Stimulated activated naive B cell treated with anti-CD40 and anti-IgM and Interleukin-4, amounts not matched to agents 10 μg/mL and 1 μg/mL and 100 μg/mL, for 72 hours (primary cell): ENCODE measurements around the gene CDC42EP3.

Source experiments
- ATAC-seq, 2 donors: fragments of 150-1000 bp; cut with Tn5 transposase; replicated peaks; 2 replicates each; pipeline ENCODE4 v1.10.0; 2021; ENCODE audit warnings: moderate library complexity in 1 of 2
- DNase-seq: peaks from one replicate; pipeline ENCODE4 v3.0.0; 2021
- H3K27ac Mint-ChIP-seq: one replicate; pipeline ENCODE4 v1.8.0; 2022; ENCODE audit warnings: mild to moderate bottlenecking, mixed read lengths
- H3K27me3 Mint-ChIP-seq, 2 donors: one replicate each; pipeline ENCODE4 v1.8.0; 2022; ENCODE audit warnings: mixed read lengths in 2 of 2
- H3K36me3 Mint-ChIP-seq, 2 donors: one replicate each; pipeline ENCODE4 v1.8.0; 2022; ENCODE audit warnings: mixed read lengths in 2 of 2, mild to moderate bottlenecking in 1 of 2
- H3K4me1 Mint-ChIP-seq, 2 donors: one replicate each; pipeline ENCODE4 v1.8.0; 2022; ENCODE audit warnings: mixed read lengths in 2 of 2, mild to moderate bottlenecking in 1 of 2
- H3K4me3 Mint-ChIP-seq, 2 donors: one replicate each; pipeline ENCODE4 v1.8.0; 2022; ENCODE audit warnings: mild to moderate bottlenecking in 2 of 2, mixed read lengths in 2 of 2, moderate library complexity in 1 of 2
- H3K9me3 Mint-ChIP-seq, 2 donors: one replicate each; pipeline ENCODE4 v1.8.0; 2022; ENCODE audit warnings: mixed read lengths in 2 of 2, mild to moderate bottlenecking in 1 of 2

Gene CDC42EP3

GRCh38 chr2:37695336-37695735 lies 23.9 kb upstream of the CDC42EP3 start:
- H3K27me3 Mint-ChIP-seq = peaks cover 4 to 14% of the 10 kb centered on the region in 2 donors
- no peak overlapping the region for H3K27ac Mint-ChIP-seq
- no peak for ATAC-seq
- no peak overlapping the region for H3K4me3 Mint-ChIP-seq
- H3K9me3 Mint-ChIP-seq = peaks cover 0 to 1% of the 10 kb centered on the region in 2 donors
- no peak for DNase-seq
- no peaks in the 10 kb centered on the region for H3K4me1 Mint-ChIP-seq
- no peaks in the 10 kb centered on the region for H3K36me3 Mint-ChIP-seq

DNA sequence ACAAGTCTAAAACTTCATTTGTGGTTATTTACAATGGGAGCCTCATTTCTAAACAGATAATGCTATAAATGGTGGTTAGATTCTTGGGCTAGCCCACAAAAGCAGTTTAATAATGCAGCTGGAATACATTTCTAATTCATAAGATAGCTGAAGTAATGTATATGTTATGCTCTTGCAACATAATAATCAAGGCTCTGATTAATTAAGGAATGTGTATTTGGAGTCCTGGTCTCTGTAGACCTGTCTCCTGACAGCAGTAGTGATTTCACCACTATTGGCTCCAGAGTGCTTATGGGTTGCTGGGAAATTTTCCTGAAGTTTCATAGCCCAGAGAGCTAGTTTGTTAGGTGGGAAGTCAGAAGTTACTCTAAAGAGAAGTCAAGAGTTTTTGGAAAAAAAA lies 21.3 kb upstream of the CDC42EP3 start:
- H3K4me3 Mint-ChIP-seq = no peak overlapping the region
- DNase-seq (no peak), ATAC-seq (no peak)
- no peaks in the 10 kb centered on the region for H3K36me3 Mint-ChIP-seq
- H3K4me1 Mint-ChIP-seq = peaks cover 0 to 4% of the 10 kb centered on the region in 2 donors
- peaks cover 4 to 11% of the 10 kb centered on the region in 2 donors for H3K27me3 Mint-ChIP-seq
- peaks cover 0 to 3% of the 10 kb centered on the region in 2 donors for H3K9me3 Mint-ChIP-seq
- H3K27ac Mint-ChIP-seq = no peak overlapping the region

DNA sequence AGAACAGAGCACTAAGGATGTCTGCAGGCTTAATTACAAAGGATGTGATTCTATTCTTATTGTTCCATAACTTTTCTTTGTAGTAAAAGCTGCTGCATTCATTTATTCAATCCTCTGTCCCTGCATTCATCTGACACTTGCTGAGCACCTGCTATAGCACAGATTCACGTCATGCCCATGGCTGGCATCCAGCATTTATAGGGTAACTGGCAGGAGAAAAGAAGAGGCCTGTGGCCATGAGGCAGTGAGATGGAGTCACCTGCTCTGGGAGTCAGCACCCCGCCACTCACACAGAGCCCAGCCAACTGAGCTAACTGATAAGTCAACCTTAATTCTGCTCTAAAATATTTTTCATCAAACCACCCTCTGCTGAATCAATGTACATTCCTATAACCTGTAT lies 18.3 kb upstream of the CDC42EP3 start:
- Mint-ChIP-seq H3K9me3 (peaks cover 0 to 3% of the 10 kb centered on the region in 2 donors), H3K27me3 (peaks cover 4 to 11% of the 10 kb centered on the region in 2 donors), H3K36me3 (no peaks in the 10 kb centered on the region), H3K27ac (no peak overlapping the region), H3K4me1 (peaks cover 0 to 4% of the 10 kb centered on the region in 2 donors), H3K4me3 (no peak overlapping the region)
- no peak for ATAC-seq
- no peak for DNase-seq

DNA sequence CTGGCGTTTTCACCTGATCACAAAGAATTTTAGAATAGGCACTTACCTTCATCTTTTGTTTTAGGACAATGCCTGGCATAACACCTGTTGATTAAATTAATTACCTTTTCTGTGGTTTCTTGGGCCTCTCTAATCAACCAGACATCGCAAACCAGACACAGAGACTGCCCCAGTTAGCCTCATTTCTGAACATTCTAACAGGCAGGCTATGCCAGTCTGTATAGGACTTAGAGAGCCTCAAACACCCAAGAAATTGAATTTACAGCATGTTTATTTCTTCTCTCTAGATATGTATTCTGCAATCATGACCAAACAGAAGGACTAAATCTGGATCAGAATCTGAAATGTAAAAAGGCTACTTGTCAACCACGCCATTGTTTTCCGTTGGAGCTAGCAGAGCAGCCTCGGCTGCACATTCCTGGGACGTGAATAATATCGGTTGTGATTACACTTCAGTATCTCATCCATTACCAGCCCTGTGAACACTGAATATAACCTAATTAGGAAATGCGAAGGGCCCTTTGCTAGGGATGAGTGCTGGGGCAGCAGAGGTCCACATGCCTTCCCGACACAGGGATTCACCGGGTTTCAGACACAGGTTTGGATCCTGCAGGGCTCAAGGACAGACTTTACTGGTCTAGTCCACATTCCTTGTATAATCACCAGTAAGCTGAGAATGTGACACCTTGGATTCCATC lies 17.5 kb upstream of the CDC42EP3 start:
- DNase-seq (no peak), ATAC-seq (no peak)
- Mint-ChIP-seq H3K27ac (no peak overlapping the region), H3K4me1 (peaks cover 2 to 4% of the 10 kb centered on the region in 2 donors), H3K36me3 (no peaks in the 10 kb centered on the region), H3K9me3 (peaks cover 0 to 3% of the 10 kb centered on the region in 2 donors), H3K27me3 (peaks cover 2 to 10% of the 10 kb centered on the region in 2 donors), H3K4me3 (no peak overlapping the region)

GRCh38 chr2:37686792-37687526 lies 15.5 kb upstream of the CDC42EP3 start:
- no peaks in the 10 kb centered on the region for H3K36me3 Mint-ChIP-seq
- no peak overlapping the region for H3K27ac Mint-ChIP-seq
- H3K4me3 Mint-ChIP-seq = no peak overlapping the region
- ATAC-seq = no peak
- DNase-seq = no peak
- peaks cover 0 to 3% of the 10 kb centered on the region in 2 donors for H3K9me3 Mint-ChIP-seq
- H3K4me1 Mint-ChIP-seq = peaks cover 5 to 6% of the 10 kb centered on the region in 2 donors
- H3K27me3 Mint-ChIP-seq = peaks cover 0 to 6% of the 10 kb centered on the region in 2 donors

DNA sequence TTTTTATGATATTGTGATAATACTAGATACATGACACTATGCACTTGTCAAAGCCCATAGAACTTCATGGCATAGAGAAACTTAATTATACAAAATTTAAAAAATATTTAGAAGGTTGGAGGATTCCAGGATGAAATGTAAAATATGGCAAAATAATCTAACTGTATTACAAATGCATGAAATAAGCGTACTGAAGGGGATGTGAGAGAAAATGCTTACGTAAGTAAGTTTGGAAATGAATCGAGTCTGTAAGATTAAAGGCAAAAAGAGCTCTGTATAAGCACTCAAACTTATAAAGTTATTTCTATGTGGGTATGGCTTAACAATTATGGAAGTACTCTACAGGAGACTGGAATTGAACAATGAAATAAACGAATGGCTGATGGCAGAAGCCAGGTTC lies 13.4 kb upstream of the CDC42EP3 start:
- H3K4me1 Mint-ChIP-seq = peaks cover 5 to 6% of the 10 kb centered on the region in 2 donors
- H3K9me3 Mint-ChIP-seq = peaks cover 0 to 2% of the 10 kb centered on the region in 2 donors
- H3K27ac Mint-ChIP-seq = no peak overlapping the region
- H3K27me3 Mint-ChIP-seq = no peaks in the 10 kb centered on the region
- H3K4me3 Mint-ChIP-seq = no peak overlapping the region
- H3K36me3 Mint-ChIP-seq = no peaks in the 10 kb centered on the region
- DNase-seq (no peak), ATAC-seq (no peak)

- DNase-seq (no peak), ATAC-seq (peak in 1 of 2 donors; percentile 52)
- Mint-ChIP-seq H3K4me1 (peaks cover 5 to 6% of the 10 kb centered on the region in 2 donors), H3K27ac (no peak overlapping the region), H3K36me3 (no peaks in the 10 kb centered on the region), H3K9me3 (peaks cover 0 to 2% of the 10 kb centered on the region in 2 donors), H3K4me3 (no peak overlapping the region), H3K27me3 (no peaks in the 10 kb centered on the region)
Measured at GRCh38 chr2:37683921-37684780, 12.7 kb upstream of the CDC42EP3 start.

DNA sequence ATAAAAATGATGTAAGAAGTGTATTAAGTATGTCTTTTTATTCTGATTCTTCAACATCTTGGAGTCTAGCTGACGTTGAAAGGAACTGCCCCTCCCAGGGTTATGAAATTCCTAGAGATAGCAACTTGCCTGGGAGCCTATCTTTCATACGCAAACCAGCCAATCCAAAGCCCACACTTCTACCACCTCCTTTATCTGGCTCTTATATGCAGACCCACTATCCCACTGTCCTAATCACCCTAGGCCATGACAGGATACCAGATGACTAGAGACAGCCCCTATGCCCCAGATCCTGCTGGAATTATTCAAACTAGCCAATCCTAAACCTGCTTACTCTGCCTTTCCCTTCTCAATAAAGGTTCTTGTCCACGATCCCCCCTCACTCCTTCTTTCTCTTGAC lies 11.8 kb upstream of the CDC42EP3 start:
- DNase-seq = no peak
- H3K4me1 Mint-ChIP-seq = peaks cover 3 to 5% of the 10 kb centered on the region in 2 donors
- H3K4me3 Mint-ChIP-seq = no peak overlapping the region
- peaks cover 0 to under 1% of the 10 kb centered on the region in 2 donors for H3K9me3 Mint-ChIP-seq
- no peaks in the 10 kb centered on the region for H3K27me3 Mint-ChIP-seq
- ATAC-seq = no peak
- H3K36me3 Mint-ChIP-seq = no peaks in the 10 kb centered on the region
- H3K27ac Mint-ChIP-seq = no peak overlapping the region

DNA sequence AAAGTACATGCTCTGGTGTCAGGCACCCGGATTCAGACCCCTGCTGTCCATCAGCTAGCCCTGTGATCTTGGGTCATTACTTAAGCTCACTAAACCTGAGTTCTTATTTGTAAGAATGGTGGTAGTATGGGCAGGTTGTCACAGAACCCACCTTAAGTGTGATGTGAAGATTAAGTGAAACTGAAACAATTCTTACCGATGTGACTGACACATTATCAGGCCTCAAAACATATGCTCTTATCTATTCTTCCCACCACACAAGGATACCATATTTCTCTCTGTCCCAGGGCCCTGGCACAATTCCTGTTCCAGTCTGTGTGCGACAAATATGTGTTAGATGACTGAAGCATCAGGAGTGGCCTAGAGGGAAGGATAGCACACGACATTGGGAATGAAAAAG lies 11.0 kb upstream of the CDC42EP3 start:
- no peaks in the 10 kb centered on the region for H3K27me3 Mint-ChIP-seq
- ATAC-seq = no peak
- H3K36me3 Mint-ChIP-seq = no peaks in the 10 kb centered on the region
- no peak for DNase-seq
- no peak overlapping the region for H3K27ac Mint-ChIP-seq
- no peak overlapping the region for H3K4me3 Mint-ChIP-seq
- H3K4me1 Mint-ChIP-seq = peaks cover 2 to 5% of the 10 kb centered on the region in 2 donors
- H3K9me3 Mint-ChIP-seq = no peaks in the 10 kb centered on the region

DNA sequence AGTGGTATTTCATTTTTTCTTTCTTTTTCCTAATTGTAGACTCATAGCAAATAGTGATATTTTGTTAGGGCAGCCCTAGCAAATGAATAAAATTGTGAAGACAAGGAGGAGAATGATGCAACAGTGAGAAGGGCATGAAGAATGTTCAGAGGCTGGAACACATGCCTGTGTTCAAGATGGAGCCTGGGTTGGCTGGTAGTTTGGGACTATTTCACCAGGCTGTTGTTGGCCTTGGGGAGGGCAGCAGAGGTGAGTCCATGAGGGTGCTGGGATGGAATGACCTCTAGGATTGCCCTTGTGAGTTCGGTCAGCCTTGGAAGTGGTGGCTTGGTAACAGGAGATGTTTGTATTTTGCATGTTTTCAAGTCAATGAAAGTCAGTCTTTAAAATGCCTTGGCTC lies 10.1 kb upstream of the CDC42EP3 start:
- Mint-ChIP-seq H3K36me3 (no peaks in the 10 kb centered on the region), H3K27me3 (no peaks in the 10 kb centered on the region), H3K9me3 (no peaks in the 10 kb centered on the region), H3K4me1 (peaks cover 2 to 5% of the 10 kb centered on the region in 2 donors), H3K27ac (no peak overlapping the region), H3K4me3 (no peak overlapping the region)
- ATAC-seq (no peak), DNase-seq (no peak)

DNA sequence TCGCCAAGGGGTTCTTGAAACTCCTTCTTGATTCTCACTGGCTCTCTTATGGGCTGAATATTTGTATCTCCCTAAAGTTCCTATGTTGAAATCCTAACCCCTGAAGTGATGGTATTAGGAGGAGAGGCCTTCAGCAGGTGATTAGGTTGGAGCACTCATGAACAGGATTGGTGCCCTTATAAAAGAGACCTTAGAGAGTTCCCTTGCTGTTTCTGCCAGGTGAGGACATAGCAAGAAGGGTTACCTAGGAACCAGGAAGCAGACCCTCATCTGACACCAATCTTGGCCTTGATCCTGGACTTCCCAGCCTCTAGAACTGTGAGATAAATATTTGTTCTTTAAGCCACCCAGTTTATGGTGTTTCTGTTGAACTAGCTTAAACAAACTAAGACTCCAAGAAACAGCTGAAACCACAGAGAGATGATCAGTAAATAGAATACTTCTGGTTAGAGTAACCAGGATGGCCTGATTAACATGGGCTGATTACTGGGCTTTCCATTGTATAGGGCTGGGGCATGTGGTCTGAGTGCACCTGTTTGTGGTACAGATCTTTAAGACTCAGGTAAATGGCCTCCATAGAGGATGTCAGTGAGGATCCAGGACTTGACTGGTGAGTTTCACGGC lies 7.7 kb upstream of the CDC42EP3 start:
- ATAC-seq (no peak), DNase-seq (no peak)
- Mint-ChIP-seq H3K4me1 (peaks cover 6 to 15% of the 10 kb centered on the region in 2 donors), H3K27ac (no peak overlapping the region), H3K9me3 (no peaks in the 10 kb centered on the region), H3K36me3 (no peaks in the 10 kb centered on the region), H3K27me3 (no peaks in the 10 kb centered on the region), H3K4me3 (no peak overlapping the region)

DNA sequence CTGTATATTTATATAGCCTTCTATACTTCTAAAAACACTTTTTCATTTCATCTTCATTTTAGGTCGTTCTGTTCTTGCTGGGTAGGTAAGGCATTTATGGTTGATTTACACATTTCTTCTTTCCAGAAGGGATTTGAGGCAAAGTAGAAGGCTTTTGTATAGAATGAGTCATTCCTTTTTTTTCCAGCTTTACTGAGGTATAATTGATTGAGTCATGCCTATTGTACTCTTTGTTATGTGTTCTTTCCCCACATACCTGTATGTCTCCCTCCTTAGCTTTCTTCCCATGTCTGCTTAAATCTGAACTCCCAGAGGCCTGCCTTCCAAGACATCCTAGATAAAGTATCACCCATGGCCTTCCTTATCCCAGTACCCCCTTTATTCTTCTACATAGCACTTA lies 4.8 kb upstream of the CDC42EP3 start:
- Mint-ChIP-seq H3K9me3 (no peaks in the 10 kb centered on the region), H3K4me1 (peaks cover 10 to 25% of the 10 kb centered on the region in 2 donors), H3K36me3 (no peaks in the 10 kb centered on the region), H3K4me3 (no peak overlapping the region), H3K27me3 (no peaks in the 10 kb centered on the region), H3K27ac (no peak overlapping the region)
- ATAC-seq = no peak
- no peak for DNase-seq

GRCh38 chr2:37674946-37675345 lies 3.5 kb upstream of the CDC42EP3 start:
- Mint-ChIP-seq H3K4me1 (peaks cover 15 to 36% of the 10 kb centered on the region in 2 donors), H3K27ac (peak overlapping the region; percentile 32), H3K4me3 (no peak overlapping the region), H3K9me3 (no peaks in the 10 kb centered on the region), H3K27me3 (no peaks in the 10 kb centered on the region), H3K36me3 (no peaks in the 10 kb centered on the region)
- DNase-seq (no peak), ATAC-seq (no peak)

DNA sequence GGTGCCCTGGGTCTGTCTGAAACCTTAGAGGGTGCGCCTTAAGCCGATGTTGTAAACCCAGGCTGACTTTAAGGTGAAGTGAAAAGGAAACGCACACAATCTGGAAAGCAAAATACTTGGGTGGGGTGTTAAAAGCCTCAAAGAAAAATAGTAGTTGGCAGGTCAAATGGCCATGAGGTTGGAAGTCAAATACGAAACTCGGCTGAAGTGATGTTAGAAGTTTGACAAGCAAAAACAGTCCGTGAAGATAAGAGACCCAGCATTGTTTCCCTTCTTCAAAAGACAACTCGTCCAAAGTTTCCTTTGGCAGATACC lies 1.4 kb upstream of the CDC42EP3 start:
- Mint-ChIP-seq H3K4me1 (peaks cover 18 to 41% of the 10 kb centered on the region in 2 donors), H3K27me3 (no peaks in the 10 kb centered on the region), H3K27ac (peak overlapping the region; percentile 94), H3K9me3 (no peaks in the 10 kb centered on the region), H3K4me3 (peak overlapping the region; percentile 87), H3K36me3 (no peaks in the 10 kb centered on the region)
- no peak for DNase-seq
- ATAC-seq = no peak
